K562 (cell line): ENCODE data around the gene MRRF. TPM values are rescaled to one million over a fixed set of nuclear protein-coding genes. Genes with fewer than 3 reads are reported as not detected.
A peak's percentile ranks its signal among the peaks of the same experiment; 100 is the strongest.

Source experiments
- ATAC-seq: fragments of 200-7000 bp; cut with Tn5 transposase; 3 replicates; pipeline ENCODE4 v1.9.1; 2020; ENCODE audit warnings: moderate library complexity
- BruUV-seq: library from RNA; stranded (reverse); fragments of 400-500 nt; replicated peaks from 2 replicates; lab custom pipeline; 2021; lab: Mats Ljungman, UMichigan
- CTCF ChIA-PET: fragments of 300-600 bp; formaldehyde crosslinking; extraction: SDS; loops from one replicate; lab custom pipeline; 2021; ENCODE audit warnings: low intra/inter-chr PET ratio; lab: Yijun Ruan, JAX
- POLR2A ChIA-PET: fragments of 300-600, 350-650 bp; sonication (Branson Sonifier 250); formaldehyde crosslinking; extraction: SDS; loops from one replicate; lab custom pipeline; 2021; ENCODE audit warnings: antibody characterized with exemption, inconsistent platforms; lab: Yijun Ruan, JAX
- DNase-seq, 4 experiments: peaks; one replicate each; pipeline versions ENCODE4 v3.0.0 to v3.0.0-alpha.2; 2011 to 2018; ENCODE audit warnings: low spot score in 3 of 4, mixed read lengths in 3 of 4; ENCODE audit errors: extremely low read depth in 1 of 4
- FAIRE-seq: peaks from 2 replicates; lab custom pipeline; 2011; peaks lifted over from hg19 to GRCh38; lab: Jason Lieb, UNC
- H2AFZ ChIP-seq: 2 replicates; pipeline ENCODE4 v1.6.0; 2011; ENCODE audit warnings: low read depth, low read length, control low read depth, inconsistent platforms
- H3K27ac ChIP-seq: fragments of 200-600 bp; 3 replicates; pipeline ENCODE4 v1.8.0; 2011; ENCODE audit warnings: low read depth, mild to moderate bottlenecking, control low read depth, inconsistent platforms, low read length, moderate library complexity, mixed read lengths; ENCODE audit errors: extremely low read depth
- H3K27me3 ChIP-seq, 2 experiments: fragments of 300-600 bp in 1 of 2; 2 replicates in 1 of 2; 3 replicates in 1 of 2; pipeline versions ENCODE4 v1.6.0 to v1.8.0; 2011; ENCODE audit warnings: inconsistent platforms in 2 of 2, low read length in 2 of 2, mild to moderate bottlenecking in 1 of 2, mixed read lengths in 1 of 2, moderate library complexity in 1 of 2; ENCODE audit not compliant: control insufficient read depth in 2 of 2, insufficient read depth in 2 of 2
- H3K36me3 ChIP-seq: fragments of 300-600 bp; 3 replicates; pipeline ENCODE4 v1.8.0; 2011; ENCODE audit warnings: mild to moderate bottlenecking, low read length, inconsistent platforms; ENCODE audit not compliant: control insufficient read depth, insufficient read depth
- H3K4me1 ChIP-seq, 2 experiments: fragments of 200-600 bp in 1 of 2; replicated peaks in 1 of 2; 2 replicates in 1 of 2; 3 replicates in 1 of 2; pipeline versions ENCODE4 v1.5.1 to v1.8.0; 2011; ENCODE audit warnings: inconsistent platforms in 2 of 2, low read length in 2 of 2, mild to moderate bottlenecking in 1 of 2, mixed read lengths in 1 of 2, moderate library complexity in 1 of 2; ENCODE audit not compliant: control insufficient read depth in 2 of 2, insufficient read depth in 2 of 2
- H3K4me2 ChIP-seq: 2 replicates; pipeline ENCODE4 v1.6.1; 2011; ENCODE audit warnings: low read length, control low read depth, inconsistent platforms, mixed read lengths; ENCODE audit not compliant: insufficient read depth
- H3K4me3 ChIP-seq: fragments of 200-600 bp; sonication (generic), shearing (Covaris generic); 2 replicates; pipeline ENCODE4 v1.5.1; 2016; ENCODE audit warnings: control low read depth, inconsistent platforms
- H3K79me2 ChIP-seq: fragments of 200-600 bp; 3 replicates; pipeline ENCODE4 v1.8.0; 2011; ENCODE audit warnings: low read length, inconsistent platforms; ENCODE audit not compliant: control insufficient read depth, insufficient read depth
- H3K9ac ChIP-seq, 2 experiments: 2 replicates each; pipeline versions ENCODE4 v1.6.0 to v1.6.1; 2011; ENCODE audit warnings: low read depth in 2 of 2, low read length in 2 of 2, control low read depth in 1 of 2, inconsistent platforms in 1 of 2, mild to moderate bottlenecking in 1 of 2, mixed read lengths in 1 of 2; ENCODE audit not compliant: insufficient read depth in 1 of 2
- H3K9me1 ChIP-seq: one replicate; pipeline ENCODE4 v1.6.0; 2011; ENCODE audit warnings: inconsistent platforms, mild to moderate bottlenecking, low read length, moderate library complexity; ENCODE audit not compliant: control insufficient read depth, insufficient read depth
- H3K9me3 ChIP-seq: replicated peaks from 2 replicates; pipeline ENCODE4 v1.5.1; 2011; ENCODE audit warnings: low read depth, low read length, inconsistent platforms; ENCODE audit not compliant: control insufficient read depth, insufficient read depth
- H4K20me1 ChIP-seq: replicated peaks from 2 replicates; pipeline ENCODE4 v1.6.1; 2011; ENCODE audit warnings: low read length, inconsistent platforms, mixed read lengths; ENCODE audit not compliant: control insufficient read depth, insufficient read depth
- ASH1L ChIP-seq: fragments of 450-650 bp; IDR thresholded peaks from 2 replicates; pipeline ENCODE4 v1.6.1; 2018; ENCODE audit warnings: borderline replicate concordance, mild to moderate bottlenecking, low read depth; ENCODE audit not compliant: partially characterized antibody
- BCOR ChIP-seq: fragments of 450-650 bp; IDR thresholded peaks from 2 replicates; pipeline ENCODE4 v1.6.1; 2016
- CBX3 ChIP-seq, 2 experiments: IDR thresholded peaks; 1 replicate in 1 of 2; 2 replicates in 1 of 2; pipeline ENCODE4 v1.6.1; 2012; ENCODE audit warnings: inconsistent platforms in 2 of 2, low read length in 2 of 2, borderline replicate concordance in 1 of 2, control low read depth in 1 of 2
- CXXC5 ChIP-seq: fragments of 250-450 bp; sonication (Bioruptor Pico); IDR thresholded peaks from 2 replicates; pipeline ENCODE4 v1.8.0; 2022; ENCODE audit warnings: inconsistent platforms, mild to moderate bottlenecking, moderate library complexity
- HEY1 ChIP-seq: fragments of 250-450 bp; sonication (Bioruptor Pico); IDR thresholded peaks from 2 replicates; pipeline ENCODE4 v1.5.0; 2020; ENCODE audit warnings: mild to moderate bottlenecking, moderate library complexity, borderline replicate concordance
- PRDM10 ChIP-seq: fragments of 450-650 bp; IDR thresholded peaks from 2 replicates; pipeline ENCODE4 v1.6.1; 2018; ENCODE audit not compliant: partially characterized antibody
- RBM25 ChIP-seq: fragments of 200-400 bp; formaldehyde crosslinking; IDR thresholded peaks from 2 replicates; pipeline ENCODE4 v1.6.1; 2018; ENCODE audit warnings: low read length, low read depth, moderate library complexity; ENCODE audit not compliant: severe bottlenecking
- SMAD3 ChIP-seq: fragments of 450-650 bp; formaldehyde crosslinking; conservative IDR thresholded peaks from 2 replicates; pipeline ENCODE4 v1.4.0; 2020; ENCODE audit warnings: mild to moderate bottlenecking
- ZNF354B ChIP-seq: fragments of 250-450 bp; sonication (Bioruptor Pico); IDR thresholded peaks from 2 replicates; pipeline ENCODE4 v1.4.0; 2020
- ZNF507 ChIP-seq: conservative IDR thresholded peaks from 2 replicates; pipeline ENCODE4 v1.6.1; 2017; ENCODE audit warnings: missing genetic modification characterization, missing compliant biosample characterization
- ZNF644 ChIP-seq: fragments of 200-800 bp; sonication (Bioruptor generic); IDR thresholded peaks from 2 replicates; pipeline ENCODE4 v1.6.1; 2016; ENCODE audit warnings: low read depth, missing genetic modification characterization, missing compliant biosample characterization
- WGBS: fragments of 100-300 bp; shearing (Covaris generic); methylation state at CpG from one replicate; pipeline ENCODE4 v1.1.6; 2016; ENCODE audit warnings: low coverage, mixed read lengths; ENCODE audit not compliant: insufficient coverage; ENCODE audit errors: missing lambda C conversion rate; 5-methylcytosine and 5-hydroxymethylcytosine counted together
- in situ Hi-C: fragments of 300-500 bp; cut with MboI; formaldehyde crosslinking; loops from 4 replicates; pipeline ENCODE4 v1.15.0; 2018; ENCODE audit warnings: inconsistent platforms, mixed read lengths
- intact Hi-C: fragments of 100-400 bp; cut with micrococcal nuclease; formaldehyde crosslinking; loops from 2 replicates; pipeline ENCODE4 v1.14.2; 2022
- polyA plus RNA-seq, 8 experiments: library from polyadenylated mRNA; depleted of rRNA in 4 of 8; stranded (reverse) in 5 of 8; unstranded in 3 of 8; fragments of >200 nt; fragmentation: Nextera tagmentation in 2 of 8; fragmentation: Illumina TruSeq in 1 of 8; extraction: Ambion mirVana in 2 of 8; extraction: Trizol in 1 of 8; gene quantifications; 2 replicates each; pipeline versions ENCODE4 v1.2.1 to v1.2.3, GENCODE V29; 2011 to 2014; ENCODE audit warnings: inconsistent platforms in 1 of 8, missing spikeins in 1 of 8
- total RNA-seq, 7 experiments: library from RNA; depleted of rRNA in 6 of 7; stranded (reverse); fragments of >200 nt in 6 of 7; fragmentation: Illumina TruSeq in 2 of 7; extraction: Trizol in 2 of 7; gene quantifications; 2 replicates each; pipeline versions ENCODE4 v1.2.1 to v1.2.3, GENCODE V29; 2011 to 2021; ENCODE audit warnings: low replicate concordance in 1 of 7

Gene MRRF
- total and polyA plus RNA-seq, 9 of the 15 experiments (the other 6 are each of a cell fraction or from before 2014, with no cell fraction given): 55.0 to 105 (median 81.2) TPM

- POLR2A ChIA-PET: interaction anchor here (0.8 kb wide), 1 partner anchor 55 kb away, joined by 3 read pairs; no protein-coding TSS in a partner anchor
- Histone ChIP-seq H3K27me3 (no peaks in the 10 kb centered on the region), H2AFZ (no peak overlapping the region), H3K27ac (no peak overlapping the region), H3K79me2 (peaks cover 87% of the 10 kb centered on the region), H4K20me1 (0 out of 2 replicates have a peak, but pooled peaks cover 3% of the 10 kb centered on the region), H3K9ac (no peak overlapping the region), H3K4me2 (no peak overlapping the region), H3K9me3 (peaks cover 4% of the 10 kb centered on the region), H3K4me1 (no peaks in the 10 kb centered on the region), H3K9me1 (no peaks in the 10 kb centered on the region), H3K4me3 (no peak overlapping the region), H3K36me3 (peaks cover 91% of the 10 kb centered on the region)
- CTCF ChIA-PET: no interaction called here
- BruUV-seq: no TSS peak
- DNase-seq (no peak), ATAC-seq (no peak), FAIRE-seq (no peak)
- WGBS: 96% methylated on average over 10 of the region's 10 CpGs
- TF ChIP-seq ZNF354B (CRISPR knock-in tag) (peak; percentile 93), CXXC5 (CRISPR knock-in tag) (no peak), CBX3 (IDR thresholded peaks at IDR 0.05; ENCODE audit: borderline replicate concordance in 1 of 2, low read length in 2 of 2) (0 out of 3 replicates have a peak, but pooled peaks of 1 of the 2 experiments have one; percentile 31), ZNF644 (no peak), RBM25 (peak; percentile 39), HEY1 (CRISPR knock-in tag) (no peak), PRDM10 (no peak), ZNF507 (tag) (peak; percentile 99), ASH1L (no peak), SMAD3 (CRISPR knock-in tag) (no peak), BCOR (no peak)
- intact Hi-C loops: no loop called here
- in situ Hi-C loops: no loop called here
Measured at GRCh38 chr9:122277285-122277897, 12.7 kb downstream of the MRRF start.
